GM12801 (cell line): Measurements from ENCODE around the gene IFNG.

Source experiments
- CTCF ChIP-seq: IDR thresholded peaks from one replicate; pipeline ENCODE4 v1.5.1; 2011; ENCODE audit warnings: control low read depth; ENCODE audit not compliant: insufficient read length; ENCODE audit errors: extremely low read depth

IFNG gene

GRCh38 chr12:68114606-68115005, 44.9 kb downstream of the IFNG start:
- TF ChIP-seq CTCF = no peak

- TF ChIP-seq CTCF = no peak
Measured at GRCh38 chr12:68113644-68114043, 45.9 kb downstream of the IFNG start.

GRCh38 chr12:68111995-68112394, 47.5 kb downstream of the IFNG start:
- TF ChIP-seq CTCF = no peak

- TF ChIP-seq CTCF = no peak
Measured at GRCh38 chr12:68109444-68110217, 49.9 kb downstream of the IFNG start.

GRCh38 chr12:68109001-68109400, 50.5 kb downstream of the IFNG start:
- no peak for TF ChIP-seq CTCF

- no peak for TF ChIP-seq CTCF
Measured at GRCh38 chr12:68106660-68107059, 52.9 kb downstream of the IFNG start.

DNA sequence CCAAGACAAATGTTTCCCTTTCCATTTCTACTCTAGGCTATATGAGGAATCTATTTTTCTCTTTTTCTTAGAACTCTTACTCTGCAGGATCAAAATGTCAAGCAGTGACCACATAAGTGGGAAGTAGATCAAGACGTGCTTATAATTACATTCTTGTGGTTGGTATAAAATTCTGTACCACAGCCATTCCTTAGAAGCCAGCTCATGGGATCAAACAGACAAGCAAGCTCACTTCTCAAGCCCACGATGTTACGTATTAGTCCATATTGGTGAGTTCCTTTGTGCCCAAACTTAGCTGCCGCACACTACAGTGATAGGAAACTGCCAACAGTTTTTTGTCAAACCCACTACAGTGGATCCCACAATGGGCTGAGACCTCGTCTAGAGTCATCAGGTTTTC, 53.4 kb downstream of the IFNG start:
- no peak for TF ChIP-seq CTCF
